NCI-H526 (cell line): Measurements from ENCODE around the gene TUBA3E.
"Not testable (repeated sequence)": the region's sequence is repeated elsewhere in the genome, so short reads cannot be mapped to it uniquely, and the experiment has no call there.

Source experiments
- DNase-seq, 2 experiments: peaks; one replicate each; lab custom pipeline; 2025; lab: John Stamatoyannopoulos, UW

Gene TUBA3E

GRCh38 chr2:130143266-130144039 is 54.8 kb downstream of the TUBA3E start:
- DNase-seq = not testable (repeated sequence)

- DNase-seq = not testable (repeated sequence)
These were observed 55.6 kb downstream of the TUBA3E start for GRCh38 chr2:130142396-130143265.
